Bronchial epithelial cell (primary cell): ENCODE measurements around the gene ITPR2. TPM values are rescaled to one million over a fixed set of nuclear protein-coding genes. Genes with fewer than 3 reads are reported as not detected.

Experiments used
- DNase-seq: peaks from one replicate; pipeline ENCODE4 v3.0.0-alpha.2; 2010; ENCODE audit warnings: low read depth
- FAIRE-seq: peaks from 2 replicates; lab custom pipeline; 2011; peaks lifted over from hg19 to GRCh38; lab: Jason Lieb, UNC
- H3K27me3 ChIP-seq: 2 replicates; pipeline ENCODE4 v1.5.1; 2011; ENCODE audit warnings: low read length; ENCODE audit not compliant: control insufficient read depth, insufficient read depth
- H3K36me3 ChIP-seq: 2 replicates; pipeline ENCODE4 v1.5.1; 2011; ENCODE audit warnings: low read length; ENCODE audit not compliant: control insufficient read depth, insufficient read depth
- H3K4me3 ChIP-seq: 2 replicates; pipeline ENCODE4 v1.5.1; 2011; ENCODE audit warnings: mild to moderate bottlenecking, low read depth, low read length, control low read depth
- total RNA-seq: library from RNA; depleted of rRNA; stranded (reverse); fragments of >200 nt; gene quantifications from 2 replicates; pipeline ENCODE4 v1.2.1, GENCODE V29; 2014
- TF ChIP-seq, protein P1 (sequence below): IDR thresholded peaks from 2 replicates; pipeline ENCODE4 v1.5.1; 2011; ENCODE audit warnings: mild to moderate bottlenecking, moderate library complexity, low read length, control low read depth, inconsistent platforms; ENCODE audit not compliant: insufficient read depth, severe bottlenecking

ITPR2 gene
- total RNA-seq, 1 donor from 2014 or later = 5.8 TPM

GRCh38 chr12:26599096-26599695 lies 233.8 kb downstream of the ITPR2 start:
- no peak for DNase-seq
- H3K36me3 ChIP-seq = peaks cover 3% of the 10 kb centered on the region
- no peak for FAIRE-seq
- TF ChIP-seq, protein P1, sequence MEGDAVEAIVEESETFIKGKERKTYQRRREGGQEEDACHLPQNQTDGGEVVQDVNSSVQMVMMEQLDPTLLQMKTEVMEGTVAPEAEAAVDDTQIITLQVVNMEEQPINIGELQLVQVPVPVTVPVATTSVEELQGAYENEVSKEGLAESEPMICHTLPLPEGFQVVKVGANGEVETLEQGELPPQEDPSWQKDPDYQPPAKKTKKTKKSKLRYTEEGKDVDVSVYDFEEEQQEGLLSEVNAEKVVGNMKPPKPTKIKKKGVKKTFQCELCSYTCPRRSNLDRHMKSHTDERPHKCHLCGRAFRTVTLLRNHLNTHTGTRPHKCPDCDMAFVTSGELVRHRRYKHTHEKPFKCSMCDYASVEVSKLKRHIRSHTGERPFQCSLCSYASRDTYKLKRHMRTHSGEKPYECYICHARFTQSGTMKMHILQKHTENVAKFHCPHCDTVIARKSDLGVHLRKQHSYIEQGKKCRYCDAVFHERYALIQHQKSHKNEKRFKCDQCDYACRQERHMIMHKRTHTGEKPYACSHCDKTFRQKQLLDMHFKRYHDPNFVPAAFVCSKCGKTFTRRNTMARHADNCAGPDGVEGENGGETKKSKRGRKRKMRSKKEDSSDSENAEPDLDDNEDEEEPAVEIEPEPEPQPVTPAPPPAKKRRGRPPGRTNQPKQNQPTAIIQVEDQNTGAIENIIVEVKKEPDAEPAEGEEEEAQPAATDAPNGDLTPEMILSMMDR = no peak
- H3K27me3 ChIP-seq = no peaks in the 10 kb centered on the region
- no peak overlapping the region for H3K4me3 ChIP-seq

- FAIRE-seq = no peak
- TF ChIP-seq, protein P1 = no peak
- Histone ChIP-seq H3K36me3 (peaks cover 3% of the 10 kb centered on the region), H3K27me3 (no peaks in the 10 kb centered on the region), H3K4me3 (no peak overlapping the region)
- DNase-seq = no peak
Measured at GRCh38 chr12:26595806-26596205, 237.2 kb downstream of the ITPR2 start.

- DNase-seq (no peak), FAIRE-seq (no peak)
Measured at GRCh38 chr12:26580619-26581018, 252.4 kb downstream of the ITPR2 start.

GRCh38 chr12:26576266-26576665 lies 256.7 kb downstream of the ITPR2 start:
- Histone ChIP-seq H3K36me3 (no peaks in the 10 kb centered on the region), H3K27me3 (no peaks in the 10 kb centered on the region), H3K4me3 (no peak overlapping the region)
- TF ChIP-seq, protein P1 = no peak
- FAIRE-seq (no peak), DNase-seq (no peak)

More at GRCh38 chr12:26580619-26581018, 252.4 kb downstream of the ITPR2 start:
- no peaks in the 10 kb centered on the region for H3K27me3 ChIP-seq
- TF ChIP-seq, protein P1 = no peak
- H3K4me3 ChIP-seq = no peak overlapping the region
- H3K36me3 ChIP-seq = no peaks in the 10 kb centered on the region

GRCh38 chr12:26573225-26573909 lies 259.6 kb downstream of the ITPR2 start:
- no peaks in the 10 kb centered on the region for H3K27me3 ChIP-seq
- no peaks in the 10 kb centered on the region for H3K36me3 ChIP-seq
- TF ChIP-seq, protein P1 = no peak
- DNase-seq (no peak), FAIRE-seq (peak; percentile 36)
- H3K4me3 ChIP-seq = no peak overlapping the region
